OCI-LY7 (cell line): ENCODE measurements around the gene OPTC. TPM values are rescaled to one million over a fixed set of nuclear protein-coding genes. Genes with fewer than 3 reads are reported as not detected.

Experiments
- BruUV-seq: library from RNA; stranded (reverse); fragments of 400-500 nt; replicated peaks from 2 replicates; lab custom pipeline; 2021; lab: Mats Ljungman, UMichigan
- CTCF ChIA-PET: fragments of 300-600 bp; sonication (Branson Sonifier 250); formaldehyde crosslinking; loops from one replicate; lab custom pipeline; 2022; ENCODE audit warnings: antibody characterized with exemption; ENCODE audit not compliant: unreplicated experiment; lab: Charles Lee
- POLR2A ChIA-PET: fragments of 300-600 bp; sonication (Branson Sonifier 250); formaldehyde crosslinking; loops from one replicate; lab custom pipeline; 2022; ENCODE audit warnings: antibody characterized with exemption; lab: Charles Lee
- DNase-seq: peaks from one replicate; pipeline ENCODE4 v3.0.0-alpha.2; 2015; ENCODE audit warnings: low spot score
- H2AFZ ChIP-seq: fragments of 200-600 bp; sonication (generic), shearing (Covaris generic); 2 replicates; pipeline ENCODE4 v1.6.1; 2014; ENCODE audit warnings: mild to moderate bottlenecking, antibody characterized with exemption, low read length, moderate library complexity
- H3K27ac ChIP-seq: fragments of 200-600 bp; sonication (generic); 2 replicates; pipeline ENCODE4 v1.5.1; 2014; ENCODE audit warnings: mixed run types, low read depth, mild to moderate bottlenecking, moderate library complexity, low read length, inconsistent platforms; ENCODE audit not compliant: poor library complexity, severe bottlenecking
- H3K36me3 ChIP-seq: fragments of 200-600 bp; sonication (generic); 2 replicates; pipeline ENCODE4 v1.6.1; 2014; ENCODE audit warnings: mild to moderate bottlenecking, antibody characterized with exemption, low read length, moderate library complexity, mixed read lengths; ENCODE audit not compliant: insufficient read depth
- H3K4me1 ChIP-seq: fragments of 200-600 bp; sonication (generic); 2 replicates; pipeline ENCODE4 v1.5.1; 2014; ENCODE audit warnings: mild to moderate bottlenecking, low read length; ENCODE audit not compliant: insufficient read depth, poor library complexity, severe bottlenecking
- H3K4me2 ChIP-seq: fragments of 200-600 bp; sonication (generic); 2 replicates; pipeline ENCODE4 v1.6.1; 2014; ENCODE audit warnings: mild to moderate bottlenecking, low read length
- H3K4me3 ChIP-seq: fragments of 200-600 bp; sonication (generic); 2 replicates; pipeline ENCODE4 v1.5.1; 2014; ENCODE audit warnings: mild to moderate bottlenecking, low read depth, low read length; ENCODE audit not compliant: poor library complexity, severe bottlenecking
- H3K79me2 ChIP-seq: fragments of 200-600 bp; sonication (generic); 2 replicates; pipeline ENCODE4 v1.6.1; 2016; ENCODE audit warnings: low read depth, mild to moderate bottlenecking, low read length, moderate library complexity, mixed read lengths; ENCODE audit not compliant: insufficient read depth
- H3K9me2 ChIP-seq: fragments of 200-600 bp; sonication (generic); 2 replicates; pipeline ENCODE4 v1.6.1; 2016; ENCODE audit warnings: mild to moderate bottlenecking, low read length, mixed read lengths; ENCODE audit not compliant: insufficient read depth
- H3K9me3 ChIP-seq: fragments of 200-600 bp; sonication (generic); 2 replicates; pipeline ENCODE4 v1.6.1; 2014; ENCODE audit warnings: mild to moderate bottlenecking, mixed run types, low read length, mixed read lengths
- H4K20me1 ChIP-seq: fragments of 200-600 bp; sonication (generic); 2 replicates; pipeline ENCODE4 v1.6.1; 2014; ENCODE audit warnings: mild to moderate bottlenecking, antibody characterized with exemption, low read length, moderate library complexity, mixed read lengths; ENCODE audit not compliant: insufficient read depth
- EZH2phosphoT487 ChIP-seq: fragments of 200-600 bp; sonication (generic); IDR thresholded peaks from 2 replicates; pipeline ENCODE4 v1.6.1; 2018; ENCODE audit warnings: low read depth, borderline replicate concordance, mild to moderate bottlenecking, mixed run types, antibody characterized with exemption, low read length, moderate library complexity, mixed read lengths
- intact Hi-C: fragments of 100-400 bp; cut with micrococcal nuclease; formaldehyde crosslinking; loops from one replicate; pipeline ENCODE4 v1.10.0; 2022; ENCODE audit not compliant: unreplicated experiment
- total RNA-seq, 2 experiments: library from RNA; depleted of rRNA in 1 of 2; stranded (reverse); fragments of >200 nt in 1 of 2; shearing (Covaris generic) in 1 of 2; gene quantifications; 2 replicates each; pipeline ENCODE4 v1.2.3, GENCODE V29; 2014 to 2022
- TF ChIP-seq, protein P1 (sequence below): fragments of 200-600 bp; sonication (generic); conservative IDR thresholded peaks from 2 replicates; pipeline ENCODE4 v1.5.1; 2014; ENCODE audit warnings: mild to moderate bottlenecking, antibody characterized with exemption, low read length, moderate library complexity, mixed read lengths

OPTC gene
- total RNA-seq, 2 experiments from 2014 or later, result not detected

DNA sequence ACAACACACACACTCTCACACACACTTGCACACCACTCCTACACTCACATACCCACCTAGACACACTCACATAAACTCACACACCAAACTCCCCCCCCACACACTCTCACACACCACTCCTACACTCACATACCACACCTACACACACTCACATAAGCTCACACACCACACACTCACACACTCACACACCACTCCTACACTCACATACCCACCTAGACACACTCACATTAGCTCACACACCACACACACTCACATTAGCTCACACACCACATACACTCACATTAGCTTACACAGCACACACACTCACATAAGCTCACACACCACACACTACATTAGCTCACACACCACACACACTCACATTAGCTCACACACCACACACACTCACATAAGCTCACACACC is 33.1 kb downstream of the OPTC start:
- intact Hi-C loops, result no loop called here
- BruUV-seq, result no TSS peak
- no peaks in the 10 kb centered on the region for H3K4me1 ChIP-seq
- no peaks in the 10 kb centered on the region for H3K79me2 ChIP-seq
- no peaks in the 10 kb centered on the region for H3K9me2 ChIP-seq
- no peak for DNase-seq
- ChIA-PET CTCF (no interaction called here), POLR2A (interaction anchor here (0.7 kb wide), 1 partner anchor 21 kb away, joined by 5 read pairs; no protein-coding TSS in a partner anchor)
- no peak overlapping the region for H3K27ac ChIP-seq
- no peak overlapping the region for H3K4me2 ChIP-seq
- no peak overlapping the region for H2AFZ ChIP-seq
- H4K20me1 ChIP-seq, result no peaks in the 10 kb centered on the region
- H3K4me3 ChIP-seq, result no peak overlapping the region
- no peaks in the 10 kb centered on the region for H3K36me3 ChIP-seq
- H3K9me3 ChIP-seq, result no peaks in the 10 kb centered on the region
- TF ChIP-seq, protein P1, sequence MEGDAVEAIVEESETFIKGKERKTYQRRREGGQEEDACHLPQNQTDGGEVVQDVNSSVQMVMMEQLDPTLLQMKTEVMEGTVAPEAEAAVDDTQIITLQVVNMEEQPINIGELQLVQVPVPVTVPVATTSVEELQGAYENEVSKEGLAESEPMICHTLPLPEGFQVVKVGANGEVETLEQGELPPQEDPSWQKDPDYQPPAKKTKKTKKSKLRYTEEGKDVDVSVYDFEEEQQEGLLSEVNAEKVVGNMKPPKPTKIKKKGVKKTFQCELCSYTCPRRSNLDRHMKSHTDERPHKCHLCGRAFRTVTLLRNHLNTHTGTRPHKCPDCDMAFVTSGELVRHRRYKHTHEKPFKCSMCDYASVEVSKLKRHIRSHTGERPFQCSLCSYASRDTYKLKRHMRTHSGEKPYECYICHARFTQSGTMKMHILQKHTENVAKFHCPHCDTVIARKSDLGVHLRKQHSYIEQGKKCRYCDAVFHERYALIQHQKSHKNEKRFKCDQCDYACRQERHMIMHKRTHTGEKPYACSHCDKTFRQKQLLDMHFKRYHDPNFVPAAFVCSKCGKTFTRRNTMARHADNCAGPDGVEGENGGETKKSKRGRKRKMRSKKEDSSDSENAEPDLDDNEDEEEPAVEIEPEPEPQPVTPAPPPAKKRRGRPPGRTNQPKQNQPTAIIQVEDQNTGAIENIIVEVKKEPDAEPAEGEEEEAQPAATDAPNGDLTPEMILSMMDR, result no peak

DNA sequence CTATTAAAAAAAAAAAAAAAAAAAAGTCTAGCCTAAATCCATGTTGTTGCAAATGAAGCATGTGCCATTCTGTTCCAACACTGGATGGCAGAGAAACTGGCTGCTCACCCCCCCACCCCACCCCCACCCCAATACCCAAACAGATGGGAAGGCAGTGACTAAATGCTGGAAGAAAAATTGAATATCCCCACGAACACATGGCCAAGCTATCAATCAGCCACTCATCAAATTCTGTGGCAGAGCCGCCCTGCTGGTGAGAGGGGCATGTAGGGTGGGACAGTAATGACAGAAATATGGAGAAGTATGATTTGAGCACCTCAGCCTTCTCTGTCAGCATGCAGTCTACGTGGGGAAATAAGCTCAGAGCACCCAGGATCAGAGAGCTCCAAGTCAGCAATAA is 34.1 kb downstream of the OPTC start:
- Histone ChIP-seq H3K4me3 (no peak overlapping the region), H2AFZ (no peak overlapping the region), H3K79me2 (no peaks in the 10 kb centered on the region), H3K27ac (no peak overlapping the region), H3K9me2 (no peaks in the 10 kb centered on the region), H3K4me2 (no peak overlapping the region), H4K20me1 (no peaks in the 10 kb centered on the region), H3K9me3 (no peaks in the 10 kb centered on the region), H3K4me1 (no peaks in the 10 kb centered on the region), H3K36me3 (no peaks in the 10 kb centered on the region)
- no TSS peak for BruUV-seq
- POLR2A ChIA-PET, result interaction anchor here (0.6 to 1.0 kb wide), 4 partner anchors 24 to 1541 kb away, joined by 3 to 9 read pairs (median 4); partner anchors contain the start of gene OPTC
- CTCF ChIA-PET, result no interaction called here
- intact Hi-C loops, result no loop called here
- DNase-seq, result no peak
- no peak for TF ChIP-seq EZH2phosphoT487
- TF ChIP-seq, protein P1, result no peak

DNA sequence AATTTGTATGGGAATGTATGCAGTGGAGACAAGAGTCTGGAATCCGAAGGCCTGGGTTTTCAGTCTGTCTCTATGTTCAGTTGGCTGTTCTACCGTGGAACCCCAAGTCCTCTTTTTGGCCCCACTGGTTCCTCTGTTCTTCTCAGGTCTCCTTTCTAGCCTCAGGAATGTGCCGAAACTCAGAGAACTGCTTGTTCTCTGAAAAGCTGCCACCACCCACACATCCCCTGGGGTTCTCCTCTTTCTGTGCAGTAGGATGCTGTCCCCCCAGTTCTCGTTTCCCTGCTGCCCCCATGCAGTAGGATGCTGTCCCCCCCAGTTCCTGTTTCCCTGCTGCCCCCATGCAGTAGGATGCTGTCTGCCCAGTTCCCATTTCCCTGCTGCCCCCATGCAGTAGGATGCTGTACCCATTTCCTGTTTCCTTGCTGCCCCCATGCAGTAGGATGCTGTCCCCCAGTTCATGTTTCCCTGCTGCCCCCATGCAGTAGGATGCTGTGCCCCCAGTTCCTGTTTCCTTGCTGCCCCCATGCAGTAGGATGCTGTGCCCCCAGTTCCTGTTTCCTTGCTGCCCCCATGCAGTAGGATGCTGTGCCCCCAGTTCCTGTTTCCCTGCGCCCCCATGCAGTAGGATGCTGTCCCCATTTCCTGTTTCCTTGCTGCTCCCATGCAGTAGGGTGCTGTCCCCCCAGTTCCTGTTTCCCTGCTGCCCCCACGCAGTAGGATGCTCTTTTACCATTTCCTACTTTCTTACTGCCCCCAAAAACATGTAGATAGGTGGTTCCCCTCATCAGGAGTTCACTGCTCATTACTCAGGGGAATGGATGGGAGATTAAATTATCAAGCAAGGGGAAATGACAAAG is 35.3 kb downstream of the OPTC start:
- ChIA-PET POLR2A (interaction anchor here (1.0 kb wide), 1 partner anchor 35 kb away, joined by 3 read pairs; the partner anchor contains the start of gene OPTC), CTCF (interaction anchor here (0.6 kb wide), 1 partner anchor 53 kb away, joined by 3 read pairs; no protein-coding TSS in a partner anchor)
- Histone ChIP-seq H3K9me2 (no peaks in the 10 kb centered on the region), H3K27ac (no peak overlapping the region), H3K4me1 (no peaks in the 10 kb centered on the region), H3K79me2 (no peaks in the 10 kb centered on the region), H2AFZ (no peak overlapping the region), H3K36me3 (no peaks in the 10 kb centered on the region), H3K4me2 (no peak overlapping the region), H4K20me1 (no peaks in the 10 kb centered on the region), H3K4me3 (no peak overlapping the region), H3K9me3 (no peaks in the 10 kb centered on the region)
- intact Hi-C loops, result no loop called here
- no peak for DNase-seq
- no TSS peak for BruUV-seq
- no peak for TF ChIP-seq EZH2phosphoT487
- TF ChIP-seq, protein P1, result no peak
